HS-27A (cell line): ENCODE data around the gene ZNF268.
"Not testable (repeated sequence)": the region's sequence is repeated elsewhere in the genome, so short reads cannot be mapped to it uniquely, and the experiment has no call there.

Experiments
- DNase-seq: peaks from one replicate; pipeline ENCODE4 v3.0.0-alpha.2; 2012; ENCODE audit warnings: low read depth, missing footprints

ZNF268 gene

DNA sequence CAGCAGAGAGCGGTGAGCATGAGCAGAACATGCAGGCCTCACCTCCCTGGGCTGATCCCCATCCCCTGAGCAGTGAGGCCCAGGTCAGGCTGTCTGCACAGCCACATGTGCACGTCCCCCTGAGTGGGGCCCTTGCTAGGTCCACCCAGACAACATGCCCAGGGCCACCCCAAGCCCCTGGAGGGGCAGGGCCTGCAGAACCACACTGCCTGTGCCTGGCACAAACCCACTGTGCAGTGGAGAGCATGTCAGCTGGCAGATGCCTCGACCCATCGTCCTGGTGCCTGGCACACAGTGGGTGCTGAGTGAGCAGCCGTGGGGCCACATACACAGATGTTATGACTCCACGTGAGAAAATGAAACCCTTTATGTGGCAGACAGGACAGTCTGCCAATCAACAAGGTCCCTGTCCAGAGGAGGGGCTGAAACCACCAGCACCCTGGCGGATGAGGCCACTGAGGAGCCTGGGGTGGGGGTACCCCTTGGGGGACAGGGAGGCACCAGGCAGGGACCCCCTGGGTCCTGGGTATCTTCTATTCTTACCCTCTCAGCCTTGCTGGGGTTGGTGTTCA is 46.1 kb downstream of the ZNF268 start:
- no peak for DNase-seq

DNA sequence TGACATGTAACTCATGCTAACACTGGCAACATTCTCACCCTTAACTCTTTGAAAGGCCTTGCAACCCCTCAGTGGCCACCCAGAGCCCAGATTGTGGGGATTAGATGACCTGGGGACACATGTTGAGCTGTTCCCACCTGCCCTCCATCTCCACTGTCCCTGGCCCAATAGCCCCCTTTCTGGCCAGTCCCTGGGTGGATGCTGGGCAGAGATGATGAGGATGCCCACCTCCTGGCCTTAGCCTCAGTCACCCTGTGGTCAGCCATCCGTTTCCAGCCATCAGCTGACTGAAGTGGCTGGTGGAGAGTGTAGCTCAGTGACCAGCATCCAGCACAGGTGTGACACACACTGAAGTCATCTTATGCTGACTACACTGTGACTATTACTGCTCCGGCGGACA is 49.7 kb downstream of the ZNF268 start:
- no peak for DNase-seq

DNA sequence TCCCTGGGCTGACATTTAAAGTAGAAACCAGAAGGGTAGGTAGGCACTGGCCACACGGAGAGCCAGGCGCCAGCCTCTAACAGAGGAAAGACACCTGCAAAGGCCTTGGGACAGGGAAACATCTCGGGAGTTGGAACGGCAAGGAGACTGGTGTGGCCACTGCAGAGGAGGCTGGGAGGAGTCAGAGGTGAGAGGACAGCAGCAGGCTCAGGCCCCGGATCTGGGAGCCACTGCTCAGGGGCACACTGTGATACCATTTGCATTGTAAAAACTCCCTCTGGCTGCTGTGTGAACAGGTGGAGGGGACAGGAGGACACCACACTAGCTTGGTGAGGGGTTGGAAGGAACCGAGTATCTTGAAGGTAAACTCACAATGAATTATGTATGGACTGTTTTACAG is 51.7 kb downstream of the ZNF268 start:
- DNase-seq = no peak

DNA sequence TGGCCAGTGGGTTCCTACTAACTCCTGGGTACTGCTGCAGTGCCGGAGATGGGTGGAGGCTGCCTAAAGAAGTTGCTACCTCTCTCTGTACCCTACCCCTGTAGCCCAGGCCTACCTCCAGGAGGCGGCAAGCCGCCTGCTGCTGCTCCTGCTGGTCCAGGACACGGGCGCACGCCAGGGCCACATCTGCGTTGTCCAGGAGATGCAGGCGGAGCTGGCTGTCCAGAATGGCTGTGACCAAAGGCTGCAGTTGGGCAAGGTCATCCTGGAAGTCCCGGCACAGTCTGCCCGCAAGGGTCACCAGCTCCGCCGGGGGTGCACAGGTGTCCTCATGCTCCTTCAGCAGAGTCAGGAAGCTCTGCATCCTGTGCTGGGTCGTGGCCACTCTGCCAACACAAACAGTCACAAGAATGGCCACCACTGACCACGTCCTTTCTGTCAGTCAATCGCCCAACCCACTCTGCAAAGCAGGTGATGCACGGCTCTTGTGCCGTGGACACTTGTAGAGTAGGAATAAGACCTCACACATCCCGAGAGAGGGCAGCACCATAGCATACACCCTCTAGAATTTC is 52.8 kb downstream of the ZNF268 start:
- no peak for DNase-seq

DNA sequence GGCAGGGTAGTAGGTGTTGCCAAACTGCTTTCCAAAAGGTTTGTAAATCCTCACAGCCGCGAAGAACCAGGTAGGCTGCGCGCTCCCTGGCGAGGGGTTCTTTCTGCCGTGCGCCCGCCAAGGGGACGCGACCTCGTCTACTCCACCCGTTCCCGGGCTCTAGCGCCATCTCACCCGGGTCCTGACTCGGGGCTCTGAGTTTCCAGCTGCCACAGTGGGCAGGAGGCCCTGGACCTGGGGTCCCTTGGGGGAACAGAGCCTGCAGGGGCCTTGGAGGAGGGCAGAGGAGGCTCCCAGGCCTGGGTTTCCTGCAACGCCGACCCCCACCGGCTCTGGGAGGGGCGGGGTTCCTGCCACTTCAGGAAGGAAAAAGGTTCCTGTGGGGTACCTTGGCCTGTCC is 53.7 kb downstream of the ZNF268 start:
- DNase-seq = no peak

DNA sequence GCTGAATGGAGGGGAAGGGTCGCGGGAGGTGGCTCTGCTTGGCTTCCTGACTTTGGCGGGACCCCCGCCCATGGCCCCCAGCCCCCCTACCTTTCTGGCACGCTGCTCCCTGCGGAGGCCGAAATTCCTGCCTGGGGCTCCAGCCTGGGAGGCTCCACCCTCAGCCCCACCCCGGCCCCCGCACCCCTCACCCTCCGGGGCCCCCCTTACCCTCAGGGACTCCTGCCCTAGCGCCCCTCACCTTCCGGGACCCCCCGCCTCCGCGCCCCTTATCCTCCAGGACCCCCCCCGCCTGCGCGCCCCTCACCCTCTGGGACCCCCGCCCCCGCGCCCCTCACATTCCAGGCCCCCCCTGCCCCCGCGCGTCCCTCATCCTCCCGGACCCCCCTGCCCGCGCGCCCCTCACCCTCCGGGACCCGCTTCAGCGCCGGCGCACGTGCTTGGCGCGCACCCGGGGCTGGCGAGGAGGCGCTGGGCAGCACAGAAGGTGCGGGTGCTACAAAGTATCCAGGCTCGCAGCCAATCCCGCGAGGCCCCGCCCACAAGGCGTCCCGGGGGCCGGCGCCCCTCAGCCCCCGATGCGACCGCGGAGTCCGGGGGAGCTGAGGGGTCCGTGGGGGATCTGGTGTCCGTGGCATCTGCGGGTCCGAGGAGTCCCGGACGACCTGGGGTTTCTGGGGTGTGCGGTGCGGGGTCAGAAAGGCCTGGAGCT is 54.3 kb downstream of the ZNF268 start, which contains the start of gene ANHX:
Gene ANHX, minus strand, starts transcription at position 477 of the 712 bp plus-strand sequence. CDS start 1,521 bp downstream, outside the sequence.
- no peak for DNase-seq

DNA sequence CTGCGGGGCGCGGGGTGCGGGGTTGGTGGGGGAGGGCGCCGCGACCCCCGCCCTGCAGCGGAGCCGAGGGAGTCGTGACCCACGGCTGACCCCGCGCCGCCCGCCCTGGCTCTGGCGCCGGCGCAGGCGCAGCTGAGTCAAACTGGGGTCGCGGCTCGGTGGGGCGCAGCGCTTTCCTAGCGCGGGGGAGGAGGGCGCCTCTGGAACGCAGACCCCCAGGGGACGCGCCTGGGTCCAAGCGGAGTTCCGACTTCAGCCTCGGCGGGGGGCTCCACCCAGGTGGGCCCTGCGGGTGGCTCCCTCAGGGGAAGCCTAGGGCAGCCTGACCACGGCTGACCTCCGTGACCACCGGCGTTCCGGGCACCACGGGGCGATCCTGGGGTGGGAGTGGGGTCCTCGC is 54.8 kb downstream of the ZNF268 start:
- DNase-seq = no peak

DNA sequence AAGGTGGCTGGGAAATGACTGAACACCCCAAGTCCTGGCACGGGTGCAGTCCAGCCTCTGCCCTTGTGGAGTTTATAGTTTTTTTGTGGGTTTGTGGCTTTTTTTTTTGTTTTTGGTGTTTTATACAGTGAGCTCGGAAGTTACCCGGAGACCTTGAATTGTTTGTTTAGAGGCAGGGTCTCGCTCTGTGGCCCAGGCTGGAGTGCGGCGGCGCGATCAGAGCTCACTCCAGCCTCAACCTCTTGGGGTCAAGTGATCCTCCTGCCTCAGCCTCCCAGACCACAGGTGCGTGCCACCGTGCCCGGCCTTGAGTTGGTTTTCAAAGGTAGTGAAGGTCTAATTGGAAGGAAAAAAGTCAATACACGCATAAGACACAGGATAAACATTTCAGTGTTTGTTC is 55.3 kb downstream of the ZNF268 start:
- no peak for DNase-seq

DNA sequence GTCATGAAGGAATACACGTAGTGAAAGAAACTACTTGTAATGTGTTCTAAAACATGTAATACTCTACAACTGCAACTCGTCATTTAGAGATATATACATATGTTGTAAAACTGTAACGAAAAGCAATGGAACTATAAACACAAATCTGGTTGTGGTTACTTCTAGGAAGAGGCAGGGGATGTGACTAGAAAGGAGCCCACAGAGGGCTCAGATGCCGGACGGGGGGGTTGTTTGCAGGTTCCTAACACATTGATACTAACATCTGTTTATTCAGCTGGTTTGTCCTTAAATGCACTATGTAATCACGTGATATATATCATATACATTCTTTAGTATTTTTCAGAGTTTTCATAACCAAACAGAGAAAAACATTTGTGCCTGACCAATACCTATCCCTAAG is 70.4 kb downstream of the ZNF268 start:
- no peak for DNase-seq

DNA sequence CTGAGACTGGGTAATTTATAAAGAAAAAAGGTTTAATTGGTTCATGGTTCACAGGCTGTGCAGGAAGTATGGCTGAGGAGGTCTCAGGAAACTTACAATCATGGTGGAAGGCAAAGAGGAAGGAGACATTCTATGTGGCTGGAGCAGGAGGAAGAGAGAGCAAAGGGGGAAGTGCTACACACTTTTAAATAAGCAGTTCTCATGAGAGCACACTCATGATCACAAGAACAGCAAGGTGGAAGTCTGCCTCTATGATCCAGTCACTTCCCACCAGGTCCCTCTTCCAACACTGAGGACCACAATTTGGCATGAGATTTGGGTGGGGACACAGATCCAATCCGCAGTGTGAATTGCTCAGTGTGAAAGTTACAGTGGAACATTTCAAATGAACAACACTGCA is 74.5 kb downstream of the ZNF268 start:
- not testable (repeated sequence) for DNase-seq

DNA sequence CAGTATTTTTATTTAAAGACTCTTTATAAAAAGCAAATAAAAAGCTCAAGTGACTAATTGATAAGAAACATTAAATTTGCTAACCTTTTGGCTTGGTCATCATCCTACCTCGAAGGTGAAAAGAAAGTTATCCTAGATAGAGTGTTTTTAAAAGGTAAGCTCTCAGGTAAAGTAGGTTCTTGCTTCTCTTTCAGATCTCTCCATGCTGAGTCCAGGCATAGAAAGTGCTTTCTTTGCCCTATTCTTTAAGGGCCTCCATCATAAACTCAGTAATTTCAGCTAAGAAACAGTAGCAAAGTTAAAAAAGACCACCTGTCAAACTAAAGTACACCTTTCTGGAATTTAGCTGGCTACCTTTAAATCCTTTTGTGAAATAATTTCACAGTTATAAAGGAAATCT is 75.0 kb downstream of the ZNF268 start:
- no peak for DNase-seq

DNA sequence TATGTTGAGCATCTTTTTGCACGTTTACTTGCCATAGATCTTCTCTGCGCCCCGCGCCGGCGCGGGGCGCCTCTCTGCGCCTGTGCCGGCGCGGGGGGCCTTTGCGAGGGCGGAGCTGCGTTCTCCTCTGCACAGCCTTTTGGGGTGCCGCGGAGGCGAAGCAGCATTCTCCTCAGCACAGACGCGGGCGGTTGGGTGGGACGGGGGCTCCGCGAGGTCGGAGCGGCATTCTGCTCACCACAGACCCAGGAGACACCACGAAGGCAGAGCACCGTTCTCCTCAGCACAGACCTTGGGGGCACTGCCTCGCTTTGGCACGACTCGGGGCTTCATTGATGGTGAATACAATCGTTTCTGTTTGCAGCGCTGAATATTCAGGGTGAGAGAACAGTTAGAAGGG is 82.9 kb downstream of the ZNF268 start:
- no peak for DNase-seq
